Endothelial cell of umbilical vein (primary cell): ENCODE results near the gene SLC30A1. TPM values are rescaled to one million over a fixed set of nuclear protein-coding genes. Genes with fewer than 3 reads are reported as not detected.

Experiments
- Bru-seq: library from RNA; stranded (reverse); fragments of 400-500 nt; gene quantifications from one replicate; lab custom pipeline; 2021; lab: Mats Ljungman, UMichigan
- BruChase-seq, 2 experiments: library from RNA; stranded (reverse); fragments of 400-500 nt; gene quantifications; one replicate each; lab custom pipeline; 2021; lab: Mats Ljungman, UMichigan
- BruUV-seq: library from RNA; stranded (reverse); fragments of 400-500 nt; replicated peaks from 2 replicates; lab custom pipeline; 2021; lab: Mats Ljungman, UMichigan
- CTCF ChIA-PET: fragments of 300-600, 350-600 bp; sonication (Branson Sonifier 250); formaldehyde crosslinking; loops from one replicate; lab custom pipeline; 2021; ENCODE audit warnings: antibody characterized with exemption, inconsistent platforms; lab: Charles Lee
- POLR2A ChIA-PET: fragments of 300-600, 350-600 bp; sonication (Branson Sonifier 250); formaldehyde crosslinking; loops from one replicate; lab custom pipeline; 2021; ENCODE audit warnings: antibody characterized with exemption, inconsistent platforms; lab: Charles Lee
- DNase-seq: peaks from one replicate; pipeline ENCODE4 v3.0.0-alpha.2; 2011; ENCODE audit warnings: low read depth, low spot score
- FAIRE-seq: peaks from 2 replicates; lab custom pipeline; 2011; peaks lifted over from hg19 to GRCh38; lab: Jason Lieb, UNC
- H2AFZ ChIP-seq: 2 replicates; pipeline ENCODE4 v1.6.0; 2012; ENCODE audit warnings: low read depth, low read length, control low read depth, inconsistent platforms
- H3K27ac ChIP-seq: 2 replicates; pipeline ENCODE4 v1.5.1; 2011; ENCODE audit warnings: low read depth, mild to moderate bottlenecking, control low read depth, low read length, moderate library complexity; ENCODE audit not compliant: insufficient read depth
- H3K27me3 ChIP-seq, 2 experiments: 2 replicates each; pipeline versions ENCODE4 v1.6.0 to v1.6.1; 2011; ENCODE audit warnings: low read length in 2 of 2, mixed read lengths in 1 of 2; ENCODE audit not compliant: control insufficient read depth in 2 of 2, insufficient read depth in 2 of 2
- H3K36me3 ChIP-seq, 2 experiments: 2 replicates in 1 of 2; 3 replicates in 1 of 2; pipeline ENCODE4 v1.5.1; 2011; ENCODE audit warnings: low read length in 2 of 2, mild to moderate bottlenecking in 1 of 2, moderate library complexity in 1 of 2; ENCODE audit not compliant: control insufficient read depth in 2 of 2, insufficient read depth in 2 of 2; ENCODE audit errors: extremely low read depth in 1 of 2
- H3K4me1 ChIP-seq: 3 replicates; pipeline ENCODE4 v1.5.1; 2011; ENCODE audit warnings: mild to moderate bottlenecking, low read length; ENCODE audit not compliant: control insufficient read depth, insufficient read depth; ENCODE audit errors: extremely low read depth
- H3K4me2 ChIP-seq: 2 replicates; pipeline ENCODE4 v1.6.1; 2011; ENCODE audit warnings: low read length, control low read depth, mixed read lengths; ENCODE audit not compliant: insufficient read depth
- H3K4me3 ChIP-seq, 3 experiments: fragments of 200-600 bp in 1 of 3; sonication (generic), shearing (Covaris generic) in 1 of 3; replicated peaks in 1 of 3; 2 replicates each; pipeline ENCODE4 v1.5.1; 2011 to 2016; ENCODE audit warnings: control low read depth in 3 of 3, low read length in 3 of 3, mild to moderate bottlenecking in 2 of 3, inconsistent platforms in 1 of 3, low read depth in 1 of 3, moderate library complexity in 1 of 3; ENCODE audit not compliant: insufficient read depth in 1 of 3
- H3K79me2 ChIP-seq: 2 replicates; pipeline ENCODE4 v1.6.0; 2012; ENCODE audit warnings: low read length, inconsistent platforms; ENCODE audit not compliant: control insufficient read depth, insufficient read depth
- H3K9ac ChIP-seq: replicated peaks from 2 replicates; pipeline ENCODE3; 2011; ENCODE audit warnings: low read length, control low read depth; ENCODE audit not compliant: insufficient read depth; ENCODE audit errors: extremely low read depth
- H3K9me1 ChIP-seq: replicated peaks from 3 replicates; pipeline ENCODE4 v1.6.0; 2011; ENCODE audit warnings: mild to moderate bottlenecking, low read length; ENCODE audit not compliant: control insufficient read depth, insufficient read depth; ENCODE audit errors: extremely low read depth
- H3K9me3 ChIP-seq: replicated peaks from 2 replicates; pipeline ENCODE4 v1.5.1; 2012; ENCODE audit warnings: low read length, inconsistent platforms; ENCODE audit not compliant: control insufficient read depth, insufficient read depth
- H4K20me1 ChIP-seq: replicated peaks from 2 replicates; pipeline ENCODE3; 2011; ENCODE audit warnings: mild to moderate bottlenecking, low read length; ENCODE audit not compliant: control insufficient read depth, insufficient read depth; ENCODE audit errors: extremely low read depth
- CTCF ChIP-seq, 2 donors: IDR thresholded peaks; 1 replicate in 1 of 2; 2 replicates in 1 of 2; pipeline ENCODE4 v1.5.1; 2011; ENCODE audit warnings: low read length in 2 of 2, mild to moderate bottlenecking in 2 of 2, moderate library complexity in 2 of 2, control low read depth in 1 of 2, inconsistent platforms in 1 of 2, low read depth in 1 of 2; ENCODE audit not compliant: insufficient read depth in 1 of 2; ENCODE audit errors: extremely low read depth in 1 of 2
- EZH2 ChIP-seq: IDR thresholded peaks from 2 replicates; pipeline ENCODE4 v1.6.1; 2012; ENCODE audit warnings: borderline replicate concordance, low read depth, mild to moderate bottlenecking, moderate library complexity, low read length, inconsistent platforms; ENCODE audit not compliant: severe bottlenecking
- FOS ChIP-seq: IDR thresholded peaks from 2 replicates; pipeline ENCODE4 v1.6.1; 2011; ENCODE audit warnings: mild to moderate bottlenecking, low read length, moderate library complexity, borderline replicate concordance; ENCODE audit not compliant: insufficient read depth
- GATA2 ChIP-seq: IDR thresholded peaks from 2 replicates; pipeline ENCODE4 v1.7.0; 2011; ENCODE audit warnings: low read depth, mild to moderate bottlenecking, moderate library complexity, mixed read lengths, low read length; ENCODE audit not compliant: insufficient read length, insufficient read depth
- JUN ChIP-seq: IDR thresholded peaks from 2 replicates; pipeline ENCODE4 v1.6.1; 2011; ENCODE audit warnings: borderline replicate concordance, low read depth; ENCODE audit not compliant: insufficient read length, insufficient read depth
- MAX ChIP-seq: IDR thresholded peaks from 2 replicates; pipeline ENCODE4 v1.6.1; 2011; ENCODE audit not compliant: insufficient read depth, insufficient read length
- MYC ChIP-seq: IDR thresholded peaks from one replicate; pipeline ENCODE4 v1.6.1; 2011; ENCODE audit warnings: mild to moderate bottlenecking, low read depth, low read length
- POLR2A ChIP-seq: IDR thresholded peaks from 2 replicates; pipeline ENCODE4 v1.6.1; 2012; ENCODE audit warnings: low read depth, mild to moderate bottlenecking, control low read depth, low read length
- POLR2AphosphoS5 ChIP-seq: IDR thresholded peaks from 2 replicates; pipeline ENCODE4 v1.6.1; 2012; ENCODE audit warnings: low read depth, mild to moderate bottlenecking, control low read depth, low read length, moderate library complexity; ENCODE audit not compliant: insufficient read depth
- dilution Hi-C: fragments of 300-500 bp; cut with MboI; formaldehyde crosslinking; loops from one replicate; pipeline ENCODE4 v1.15.0; 2019; ENCODE audit warnings: low sequenced_read_pairs; ENCODE audit not compliant: extremely low pct_ligation_motif_present
- intact Hi-C: fragments of 100-400 bp; cut with micrococcal nuclease; formaldehyde crosslinking; loops from one replicate; pipeline ENCODE4 v1.10.0; 2022
- long read RNA-seq: library from polyadenylated mRNA; stranded (forward); transcript quantifications from one replicate; pipeline ENCODE4 v2.0.0, GENCODE V29; 2021
- polyA minus RNA-seq, 3 experiments: library from RNA; depleted of rRNA, polyadenylated mRNA; stranded (reverse); fragments of >200 nt; gene quantifications; 1 replicate in 1 of 3; 2 replicates in 2 of 3; pipeline ENCODE4 v1.2.3, GENCODE V29; 2011
- polyA plus RNA-seq, 4 experiments: library from polyadenylated mRNA; depleted of rRNA in 3 of 4; stranded (reverse) in 3 of 4; unstranded in 1 of 4; fragments of >200 nt; gene quantifications; 2 replicates each; pipeline versions ENCODE4 v1.2.1 to v1.2.3, GENCODE V29; 2011 to 2012; ENCODE audit warnings: missing spikeins in 1 of 4
- total RNA-seq: library from RNA; stranded (reverse); gene quantifications from 2 replicates; pipeline ENCODE4 v1.2.3, GENCODE V29; 2021

The SLC30A1 gene
- total RNA-seq (21.5 and 22.1 TPM in 2 replicates), polyA plus RNA-seq (4.2 and 5.5 TPM in 2 replicates), polyA minus RNA-seq (11.8 and 14.7 TPM in 2 replicates), Bru-seq, nascent RNA (percentile 97 among the genes with signal in this experiment), BruChase-seq, experiment 1, labeled RNA remaining after a 6-hour chase (percentile 75 among the genes with signal in this experiment), BruChase-seq, experiment 2, labeled RNA remaining after a 2-hour chase (percentile 98 among the genes with signal in this experiment)
- 4.5 and 4.8 TPM in 2 replicates for polyA plus RNA-seq (2011; cell fraction: cytosol; rRNA removed)
- polyA plus RNA-seq (2011; cell fraction: nucleus; rRNA removed): 4.4 and 7.3 TPM in 2 replicates
- polyA plus RNA-seq (2012): 13.9 and 17.7 TPM in 2 replicates
- polyA minus RNA-seq (2011; cell fraction: cytosol; rRNA and poly(A)+ RNA removed): 43.8 TPM
- 13.7 and 18.0 TPM in 2 replicates for polyA minus RNA-seq (2011; cell fraction: nucleus; rRNA and poly(A)+ RNA removed)
- long read RNA-seq, full-length matches to known transcripts: 48 of 53 reads
- long read RNA-seq, partial matches to known transcripts: 0 of 53 reads
- long read RNA-seq, other reads (novel, unspliced or antisense): 5 of 53 reads

- Histone ChIP-seq H3K36me3 (peaks cover 0 to 11% of the 10 kb centered on the region in 2 experiments), H3K9me3 (no peaks in the 10 kb centered on the region), H3K27ac (peak within 1 kb of the TSS; percentile 64), H4K20me1 (no peaks in the 10 kb centered on the region), H3K4me2 (peak within 1 kb of the TSS; percentile 70), H3K79me2 (peaks cover 39% of the 10 kb centered on the region), H3K4me1 (peaks cover 33% of the 10 kb centered on the region), H3K4me3 (peak within 1 kb of the TSS; percentile 74 to 99 (median 98)), H2AFZ (peak within 1 kb of the TSS; percentile 94), H3K9ac (peak within 1 kb of the TSS; percentile 84), H3K27me3 (no peaks in the 10 kb centered on the region), H3K9me1 (no peaks in the 10 kb centered on the region)
- POLR2A ChIA-PET: interaction anchor here (0.6 to 1.0 kb wide), 5 partner anchors 27 to 102 kb away, joined by 3 to 4 read pairs (median 4); no protein-coding TSS in a partner anchor
- dilution Hi-C loops (no loop called here), intact Hi-C loops (loop anchor here (1.0 to 10.0 kb wide), 11 partner anchors 28 to 1344 kb away; partner anchors contain the start of genes DTL, INTS7, LPGAT1 and RCOR3)
- FAIRE-seq (peak; percentile 95), DNase-seq (peak; percentile 98)
- CTCF ChIA-PET: interaction anchor here (0.6 to 2.2 kb wide), 14 partner anchors 15 to 76 kb away, joined by 3 to 31 read pairs (median 4); no protein-coding TSS in a partner anchor
- no TSS peak for BruUV-seq
- TF ChIP-seq POLR2AphosphoS5: peak; percentile 78
- peak; percentile 94 for TF ChIP-seq POLR2A
- no peak for TF ChIP-seq JUN
Measured at GRCh38 chr1:211578640-211579439, at the start of gene SLC30A1. SLC30A1 (minus strand) TSS chr1:211579161; CDS start chr1:211578612, 549 bp downstream.

GRCh38 chr1:211628417-211628816, 49.5 kb upstream of the SLC30A1 start:
- dilution Hi-C loops (no loop called here), intact Hi-C loops (no loop called here)
- Histone ChIP-seq H3K79me2 (no peaks in the 10 kb centered on the region), H3K4me1 (peaks cover 1% of the 10 kb centered on the region), H4K20me1 (no peaks in the 10 kb centered on the region), H3K9me1 (no peaks in the 10 kb centered on the region), H3K36me3 (no peaks in the 10 kb centered on the region), H3K27ac (no peak overlapping the region), H2AFZ (no peak overlapping the region), H3K9me3 (no peaks in the 10 kb centered on the region), H3K4me3 (no peak overlapping the region), H3K9ac (no peak overlapping the region), H3K4me2 (no peak overlapping the region), H3K27me3 (no peaks in the 10 kb centered on the region)
- TF ChIP-seq CTCF (IDR thresholded peaks at IDR 0.05; ENCODE audit: extremely low read depth in 1 of 2, insufficient read depth in 1 of 2, low read depth in 1 of 2, low read length in 2 of 2) (no peak), FOS (no peak), JUN (no peak), GATA2 (no peak), POLR2A (no peak), MAX (no peak), MYC (no peak), POLR2AphosphoS5 (no peak), EZH2 (no peak)
- FAIRE-seq (no peak), DNase-seq (no peak)
- ChIA-PET CTCF (interaction anchor here (1.3 kb wide), 2 partner anchors 12 to 25 kb away, joined by 3 read pairs; no protein-coding TSS in a partner anchor), POLR2A (no interaction called here)
- no TSS peak for BruUV-seq
